ENCODE data around the gene KLF7.

DNA sequence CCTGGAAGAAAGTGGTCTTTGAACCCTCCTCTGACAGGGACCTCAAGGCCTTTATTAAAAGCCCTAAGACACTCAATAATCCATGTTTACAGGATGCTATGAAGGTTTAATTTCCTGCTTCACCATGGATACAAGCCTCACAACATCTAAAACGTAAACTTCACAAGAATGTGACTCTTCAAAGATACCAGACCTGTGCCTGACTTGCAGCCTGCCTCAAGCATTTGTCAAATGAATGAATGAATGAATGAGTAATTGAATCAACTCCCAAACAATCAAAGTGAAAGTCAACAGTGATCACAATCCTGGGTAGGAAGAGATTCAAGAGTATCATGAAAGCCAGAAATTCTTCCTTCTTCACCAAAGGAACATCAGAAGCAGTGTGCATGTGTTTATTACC, 30.4 kb downstream of the KLF7 start:
- TF ChIP-seq, protein P1, sequence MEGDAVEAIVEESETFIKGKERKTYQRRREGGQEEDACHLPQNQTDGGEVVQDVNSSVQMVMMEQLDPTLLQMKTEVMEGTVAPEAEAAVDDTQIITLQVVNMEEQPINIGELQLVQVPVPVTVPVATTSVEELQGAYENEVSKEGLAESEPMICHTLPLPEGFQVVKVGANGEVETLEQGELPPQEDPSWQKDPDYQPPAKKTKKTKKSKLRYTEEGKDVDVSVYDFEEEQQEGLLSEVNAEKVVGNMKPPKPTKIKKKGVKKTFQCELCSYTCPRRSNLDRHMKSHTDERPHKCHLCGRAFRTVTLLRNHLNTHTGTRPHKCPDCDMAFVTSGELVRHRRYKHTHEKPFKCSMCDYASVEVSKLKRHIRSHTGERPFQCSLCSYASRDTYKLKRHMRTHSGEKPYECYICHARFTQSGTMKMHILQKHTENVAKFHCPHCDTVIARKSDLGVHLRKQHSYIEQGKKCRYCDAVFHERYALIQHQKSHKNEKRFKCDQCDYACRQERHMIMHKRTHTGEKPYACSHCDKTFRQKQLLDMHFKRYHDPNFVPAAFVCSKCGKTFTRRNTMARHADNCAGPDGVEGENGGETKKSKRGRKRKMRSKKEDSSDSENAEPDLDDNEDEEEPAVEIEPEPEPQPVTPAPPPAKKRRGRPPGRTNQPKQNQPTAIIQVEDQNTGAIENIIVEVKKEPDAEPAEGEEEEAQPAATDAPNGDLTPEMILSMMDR (IDR thresholded peaks at IDR 0.05), result no peak
- TF ChIP-seq POLR2AphosphoS2 (conservative IDR thresholded peaks at IDR 0.05; ENCODE audit: low read length) (peak; percentile 75), NR3C1 (IDR thresholded peaks at IDR 0.05) (no peak), POLR2A (IDR thresholded peaks at IDR 0.05; ENCODE audit: low read length) (no peak), RAD21 (conservative IDR thresholded peaks at IDR 0.05 in 1 of 2, IDR thresholded peaks at IDR 0.05 in 1 of 2) (no peak), REST (IDR thresholded peaks at IDR 0.05) (no peak), EP300 (IDR thresholded peaks at IDR 0.05) (no peak)

Measured in A549 (cell line).